K562 (cell line): ENCODE measurements around the gene EXOC2. TPM values are rescaled to one million over a fixed set of nuclear protein-coding genes. Genes with fewer than 3 reads are reported as not detected.

ENCODE experiments used
- ATAC-seq: fragments of 200-7000 bp; cut with Tn5 transposase; 3 replicates; pipeline ENCODE4 v1.9.1; 2020; ENCODE audit warnings: moderate library complexity
- BruUV-seq: library from RNA; stranded (reverse); fragments of 400-500 nt; replicated peaks from 2 replicates; lab custom pipeline; 2021; lab: Mats Ljungman, UMichigan
- CTCF ChIA-PET: fragments of 300-600 bp; formaldehyde crosslinking; extraction: SDS; loops from one replicate; lab custom pipeline; 2021; ENCODE audit warnings: low intra/inter-chr PET ratio; lab: Yijun Ruan, JAX
- POLR2A ChIA-PET: fragments of 300-600, 350-650 bp; sonication (Branson Sonifier 250); formaldehyde crosslinking; extraction: SDS; loops from one replicate; lab custom pipeline; 2021; ENCODE audit warnings: antibody characterized with exemption, inconsistent platforms; lab: Yijun Ruan, JAX
- DNase-seq, 4 experiments: peaks; one replicate each; pipeline versions ENCODE4 v3.0.0 to v3.0.0-alpha.2; 2011 to 2018; ENCODE audit warnings: low spot score in 3 of 4, mixed read lengths in 3 of 4; ENCODE audit errors: extremely low read depth in 1 of 4
- FAIRE-seq: peaks from 2 replicates; lab custom pipeline; 2011; peaks lifted over from hg19 to GRCh38; lab: Jason Lieb, UNC
- H2AFZ ChIP-seq: 2 replicates; pipeline ENCODE4 v1.6.0; 2011; ENCODE audit warnings: low read depth, low read length, control low read depth, inconsistent platforms
- H3K27ac ChIP-seq: fragments of 200-600 bp; 3 replicates; pipeline ENCODE4 v1.8.0; 2011; ENCODE audit warnings: low read depth, mild to moderate bottlenecking, control low read depth, inconsistent platforms, low read length, moderate library complexity, mixed read lengths; ENCODE audit errors: extremely low read depth
- H3K27me3 ChIP-seq, 2 experiments: fragments of 300-600 bp in 1 of 2; 2 replicates in 1 of 2; 3 replicates in 1 of 2; pipeline versions ENCODE4 v1.6.0 to v1.8.0; 2011; ENCODE audit warnings: inconsistent platforms in 2 of 2, low read length in 2 of 2, mild to moderate bottlenecking in 1 of 2, mixed read lengths in 1 of 2, moderate library complexity in 1 of 2; ENCODE audit not compliant: control insufficient read depth in 2 of 2, insufficient read depth in 2 of 2
- H3K36me3 ChIP-seq: fragments of 300-600 bp; 3 replicates; pipeline ENCODE4 v1.8.0; 2011; ENCODE audit warnings: mild to moderate bottlenecking, low read length, inconsistent platforms; ENCODE audit not compliant: control insufficient read depth, insufficient read depth
- H3K4me1 ChIP-seq, 2 experiments: fragments of 200-600 bp in 1 of 2; replicated peaks in 1 of 2; 2 replicates in 1 of 2; 3 replicates in 1 of 2; pipeline versions ENCODE4 v1.5.1 to v1.8.0; 2011; ENCODE audit warnings: inconsistent platforms in 2 of 2, low read length in 2 of 2, mild to moderate bottlenecking in 1 of 2, mixed read lengths in 1 of 2, moderate library complexity in 1 of 2; ENCODE audit not compliant: control insufficient read depth in 2 of 2, insufficient read depth in 2 of 2
- H3K4me2 ChIP-seq: 2 replicates; pipeline ENCODE4 v1.6.1; 2011; ENCODE audit warnings: low read length, control low read depth, inconsistent platforms, mixed read lengths; ENCODE audit not compliant: insufficient read depth
- H3K4me3 ChIP-seq: fragments of 200-600 bp; sonication (generic), shearing (Covaris generic); 2 replicates; pipeline ENCODE4 v1.5.1; 2016; ENCODE audit warnings: control low read depth, inconsistent platforms
- H3K79me2 ChIP-seq: fragments of 200-600 bp; 3 replicates; pipeline ENCODE4 v1.8.0; 2011; ENCODE audit warnings: low read length, inconsistent platforms; ENCODE audit not compliant: control insufficient read depth, insufficient read depth
- H3K9ac ChIP-seq, 2 experiments: 2 replicates each; pipeline versions ENCODE4 v1.6.0 to v1.6.1; 2011; ENCODE audit warnings: low read depth in 2 of 2, low read length in 2 of 2, control low read depth in 1 of 2, inconsistent platforms in 1 of 2, mild to moderate bottlenecking in 1 of 2, mixed read lengths in 1 of 2; ENCODE audit not compliant: insufficient read depth in 1 of 2
- H3K9me1 ChIP-seq: one replicate; pipeline ENCODE4 v1.6.0; 2011; ENCODE audit warnings: inconsistent platforms, mild to moderate bottlenecking, low read length, moderate library complexity; ENCODE audit not compliant: control insufficient read depth, insufficient read depth
- H3K9me3 ChIP-seq: replicated peaks from 2 replicates; pipeline ENCODE4 v1.5.1; 2011; ENCODE audit warnings: low read depth, low read length, inconsistent platforms; ENCODE audit not compliant: control insufficient read depth, insufficient read depth
- H4K20me1 ChIP-seq: replicated peaks from 2 replicates; pipeline ENCODE4 v1.6.1; 2011; ENCODE audit warnings: low read length, inconsistent platforms, mixed read lengths; ENCODE audit not compliant: control insufficient read depth, insufficient read depth
- CBX1 ChIP-seq: sonication (generic); IDR thresholded peaks from 2 replicates; pipeline ENCODE4 v1.6.1; 2016; ENCODE audit warnings: antibody characterized with exemption, low read depth, mild to moderate bottlenecking
- CBX2 ChIP-seq: fragments of 200-600 bp; sonication (generic); IDR thresholded peaks from one replicate; pipeline ENCODE4 v1.6.1; 2012; ENCODE audit warnings: mild to moderate bottlenecking, low read length, inconsistent platforms; ENCODE audit not compliant: insufficient read depth, poor library complexity, severe bottlenecking
- EGR1 ChIP-seq: fragments of 450-650 bp; conservative IDR thresholded peaks from 2 replicates; pipeline ENCODE4 v1.6.1; 2017; ENCODE audit warnings: mild to moderate bottlenecking
- KAT8 ChIP-seq: fragments of 450-650 bp; IDR thresholded peaks from 2 replicates; pipeline ENCODE4 v1.6.1; 2016; ENCODE audit warnings: low read depth, mild to moderate bottlenecking
- NFIC ChIP-seq: fragments of 450-650 bp; IDR thresholded peaks from 2 replicates; pipeline ENCODE4 v1.6.1; 2017; ENCODE audit warnings: mild to moderate bottlenecking, inconsistent platforms
- ZC3H11A ChIP-seq: IDR thresholded peaks from 2 replicates; pipeline ENCODE4 v1.6.1; 2012; ENCODE audit warnings: low read depth, low read length, improper control_type of control experiment
- ZNF134 ChIP-seq: fragments of 250-450 bp; sonication (Bioruptor Pico); conservative IDR thresholded peaks from 2 replicates; pipeline ENCODE4 v1.4.0; 2020
- WGBS: fragments of 100-300 bp; shearing (Covaris generic); methylation state at CpG from one replicate; pipeline ENCODE4 v1.1.6; 2016; ENCODE audit warnings: low coverage, mixed read lengths; ENCODE audit not compliant: insufficient coverage; ENCODE audit errors: missing lambda C conversion rate; 5-methylcytosine and 5-hydroxymethylcytosine counted together
- in situ Hi-C: fragments of 300-500 bp; cut with MboI; formaldehyde crosslinking; loops from 4 replicates; pipeline ENCODE4 v1.15.0; 2018; ENCODE audit warnings: inconsistent platforms, mixed read lengths
- intact Hi-C: fragments of 100-400 bp; cut with micrococcal nuclease; formaldehyde crosslinking; loops from 2 replicates; pipeline ENCODE4 v1.14.2; 2022
- polyA plus RNA-seq, 8 experiments: library from polyadenylated mRNA; depleted of rRNA in 4 of 8; stranded (reverse) in 5 of 8; unstranded in 3 of 8; fragments of >200 nt; fragmentation: Nextera tagmentation in 2 of 8; fragmentation: Illumina TruSeq in 1 of 8; extraction: Ambion mirVana in 2 of 8; extraction: Trizol in 1 of 8; gene quantifications; 2 replicates each; pipeline versions ENCODE4 v1.2.1 to v1.2.3, GENCODE V29; 2011 to 2014; ENCODE audit warnings: inconsistent platforms in 1 of 8, missing spikeins in 1 of 8
- total RNA-seq, 7 experiments: library from RNA; depleted of rRNA in 6 of 7; stranded (reverse); fragments of >200 nt in 6 of 7; fragmentation: Illumina TruSeq in 2 of 7; extraction: Trizol in 2 of 7; gene quantifications; 2 replicates each; pipeline versions ENCODE4 v1.2.1 to v1.2.3, GENCODE V29; 2011 to 2021; ENCODE audit warnings: low replicate concordance in 1 of 7

Gene EXOC2
- total and polyA plus RNA-seq, 9 of the 15 experiments (the other 6 are each of a cell fraction or from before 2014, with no cell fraction given) = 12.2 to 30.2 (median 24.2) TPM

- no peak for TF ChIP-seq CBX2
Measured at GRCh38 chr6:568954-569523, 123.9 kb downstream of the EXOC2 start (continued).

DNA sequence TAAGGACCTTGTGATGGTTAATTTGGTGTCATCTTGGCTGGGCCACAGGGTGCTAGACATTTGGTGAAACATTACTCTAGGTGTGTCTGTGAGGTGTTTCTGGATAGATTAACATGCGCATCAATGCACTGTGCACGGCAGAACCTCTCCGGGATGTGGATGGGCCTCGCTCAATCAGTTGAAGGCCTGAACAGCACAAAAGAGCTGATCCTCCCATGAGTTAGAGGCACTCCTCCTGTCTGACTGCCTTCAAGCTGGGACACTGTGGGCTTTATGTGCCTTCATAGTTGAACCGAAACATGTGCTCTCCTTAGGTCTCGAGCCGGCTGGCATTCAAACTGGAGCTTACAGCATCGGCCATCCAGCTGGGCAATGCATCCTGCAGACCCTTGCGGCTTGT lies 124.9 kb downstream of the EXOC2 start:
- Histone ChIP-seq H3K36me3 (peaks cover 15% of the 10 kb centered on the region; the same call in 2 of the 3 replicates), H3K4me1 (no peaks in the 10 kb centered on the region), H4K20me1 (no peaks in the 10 kb centered on the region), H3K27me3 (no peaks in the 10 kb centered on the region), H3K27ac (no peak overlapping the region), H3K9me3 (no peaks in the 10 kb centered on the region), H3K9ac (no peak overlapping the region), H3K4me3 (no peak overlapping the region), H3K9me1 (no peaks in the 10 kb centered on the region), H3K79me2 (no peaks in the 10 kb centered on the region), H3K4me2 (no peak overlapping the region), H2AFZ (no peak overlapping the region)
- 95% methylated on average over 8 of the region's 9 CpGs for WGBS
- DNase-seq (no peak), FAIRE-seq (no peak), ATAC-seq (no peak)
- BruUV-seq = no TSS peak
- POLR2A ChIA-PET = no interaction called here
- CTCF ChIA-PET = no interaction called here
- intact Hi-C loops = no loop called here
- in situ Hi-C loops = no loop called here
- TF ChIP-seq NFIC (no peak), ZC3H11A (no peak), CBX1 (no peak), EGR1 (no peak), KAT8 (no peak), ZNF134 (CRISPR knock-in tag) (peak; percentile 92)
